DMS53 treated with DMSO at 0.1 percent for 48 hours (cell line): ENCODE measurements around the gene DECR2.
A peak's percentile ranks its signal among the peaks of the same experiment; 100 is the strongest.

Source experiments
- DNase-seq: peaks from one replicate; lab custom pipeline; 2025; ENCODE audit not compliant: unreplicated experiment; lab: John Stamatoyannopoulos, UW

Gene DECR2

GRCh38 chr16:440627-441026, 38.9 kb downstream of the DECR2 start:
- DNase-seq: no peak

DNA sequence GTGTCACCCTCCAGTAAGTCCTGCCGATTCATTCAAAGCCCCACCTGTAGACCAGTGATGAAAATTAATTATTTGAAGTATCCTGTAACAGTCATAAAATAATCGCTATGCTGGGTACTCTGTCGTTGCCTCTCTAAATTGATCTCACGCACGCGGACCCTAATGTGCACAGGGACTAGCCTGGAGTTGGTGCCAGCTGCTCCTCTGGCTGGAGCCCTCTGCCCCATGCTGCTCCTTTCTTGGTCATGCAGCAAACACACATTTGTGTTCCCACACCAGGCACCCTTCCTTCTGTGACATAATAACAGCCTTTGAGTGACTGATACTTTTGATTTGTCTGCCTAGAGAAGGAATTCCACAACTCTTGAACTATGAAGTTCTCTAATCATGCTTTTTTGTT, 39.8 kb downstream of the DECR2 start:
- DNase-seq: no peak

DNA sequence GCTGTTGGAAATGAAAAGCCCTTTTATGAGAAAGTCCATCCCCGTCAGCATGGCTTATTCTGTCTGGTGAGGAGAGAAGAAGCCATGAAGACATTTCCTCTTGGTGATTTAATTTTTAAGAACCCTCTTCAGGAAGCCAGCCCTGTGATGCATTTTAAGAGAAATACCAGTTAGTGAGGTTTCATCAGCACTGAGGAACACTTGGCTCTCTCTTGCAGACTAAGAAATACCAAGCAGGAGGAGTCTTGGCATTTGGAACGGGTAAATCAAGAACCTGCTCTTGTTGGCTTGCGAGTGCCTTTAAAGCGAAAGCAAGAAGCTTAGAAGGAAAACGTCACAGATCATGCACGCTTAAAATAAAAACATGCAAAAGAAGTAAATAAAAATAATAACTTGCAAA, 41.3 kb downstream of the DECR2 start:
- no peak for DNase-seq

- DNase-seq: no peak
Measured at GRCh38 chr16:444027-444426, 42.3 kb downstream of the DECR2 start.

DNA sequence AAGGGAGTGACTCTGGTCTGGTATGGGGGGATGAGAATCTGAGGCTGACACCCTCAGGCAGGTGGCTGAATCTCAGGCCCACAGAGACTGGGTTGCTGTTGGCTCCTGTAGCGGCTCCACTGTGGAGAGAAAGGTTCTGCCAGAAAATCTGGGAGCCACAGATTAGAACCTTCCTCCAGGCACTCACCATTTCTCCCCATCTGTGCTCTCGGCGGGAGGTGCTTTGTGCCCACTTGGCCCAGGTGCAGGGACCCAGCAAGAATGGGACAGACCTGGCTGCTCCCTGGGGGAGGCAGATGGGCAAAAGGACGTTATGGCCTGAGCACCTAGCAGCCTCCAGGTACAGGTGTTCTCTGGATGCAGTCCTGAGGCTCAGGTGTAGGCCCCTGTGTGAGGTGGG, 43.9 kb downstream of the DECR2 start:
- DNase-seq: no peak

- no peak for DNase-seq
Measured at GRCh38 chr16:450385-450784, 48.7 kb downstream of the DECR2 start.

GRCh38 chr16:450785-451512, 49.3 kb downstream of the DECR2 start:
- peak; percentile 45 for DNase-seq

GRCh38 chr16:454397-454940, 52.8 kb downstream of the DECR2 start:
- DNase-seq: no peak

DNA sequence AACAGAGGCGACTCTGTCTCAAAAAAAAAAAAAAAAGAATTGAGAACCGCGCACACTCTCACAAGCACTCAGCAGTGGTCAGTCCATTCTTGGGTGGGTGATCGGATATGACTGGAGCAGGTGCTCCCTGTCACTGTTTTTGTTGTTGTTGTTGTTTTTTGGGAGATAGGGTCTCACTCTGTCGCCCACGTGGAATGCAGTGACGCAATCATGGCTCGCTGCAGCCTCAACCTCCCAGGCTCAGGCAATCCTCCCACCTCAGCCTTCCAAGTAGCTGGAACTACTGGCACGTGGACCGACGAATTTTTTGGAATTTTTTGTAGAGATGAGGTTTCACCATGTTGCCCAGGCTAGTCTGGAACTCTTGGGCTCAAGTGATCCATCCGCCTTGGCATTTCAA, 53.8 kb downstream of the DECR2 start:
- no peak for DNase-seq

- no peak for DNase-seq
Measured at GRCh38 chr16:456891-457483, 55.3 kb downstream of the DECR2 start.

GRCh38 chr16:457732-458400, 56.2 kb downstream of the DECR2 start:
- no peak for DNase-seq

GRCh38 chr16:459761-460160, 58.1 kb downstream of the DECR2 start:
- no peak for DNase-seq

DNA sequence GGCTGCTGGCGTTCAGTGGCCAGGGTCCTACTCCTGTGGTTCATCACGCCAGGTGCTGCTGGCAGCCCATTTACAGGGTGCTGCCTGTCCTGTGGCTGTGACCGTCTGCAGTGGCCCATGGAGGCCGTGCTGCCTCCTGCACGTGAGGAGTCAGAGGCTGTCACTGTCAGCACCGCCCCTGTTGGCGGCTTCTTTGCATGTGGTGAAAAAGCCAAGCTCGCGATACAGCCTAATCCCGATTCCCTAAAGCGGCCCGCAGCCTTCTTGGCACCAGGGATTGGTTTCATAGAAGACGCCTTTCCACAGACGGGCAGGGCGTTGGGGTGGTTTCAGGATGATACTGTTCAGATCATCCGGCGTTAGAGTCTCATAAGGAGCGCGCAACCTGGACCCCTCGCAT, 59.1 kb downstream of the DECR2 start:
- no peak for DNase-seq
